ENCODE data around the gene PRICKLE3. TPM values are rescaled to one million over a fixed set of nuclear protein-coding genes. Genes with fewer than 3 reads are reported as not detected.

PRICKLE3 gene
- total and polyA plus RNA-seq, 8 donors, result 4.2 to 7.0 (median 5.6) TPM

- intact Hi-C loops (cut with DNase I), result no loop called here
- Histone ChIP-seq H3K27me3 (no peaks in the 10 kb centered on the region), H3K4me1 (no peaks in the 10 kb centered on the region), H3K9me3 (no peaks in the 10 kb centered on the region), H3K4me3 (no peak overlapping the region), H3K27ac (no peak overlapping the region), H3K36me3 (no peaks in the 10 kb centered on the region)
- no peak for DNase-seq
- ATAC-seq, result no peak
- WGBS, 2 donors, result 92 to 98% methylated on average over 5 of the region's 5 CpGs
- TF ChIP-seq CTCF (IDR thresholded peaks at IDR 0.05), result no peak
- FAIRE-seq, result no peak
Observed at GRCh38 chrX:49208399-49208798, 22.2 kb upstream of the PRICKLE3 start.

DNA sequence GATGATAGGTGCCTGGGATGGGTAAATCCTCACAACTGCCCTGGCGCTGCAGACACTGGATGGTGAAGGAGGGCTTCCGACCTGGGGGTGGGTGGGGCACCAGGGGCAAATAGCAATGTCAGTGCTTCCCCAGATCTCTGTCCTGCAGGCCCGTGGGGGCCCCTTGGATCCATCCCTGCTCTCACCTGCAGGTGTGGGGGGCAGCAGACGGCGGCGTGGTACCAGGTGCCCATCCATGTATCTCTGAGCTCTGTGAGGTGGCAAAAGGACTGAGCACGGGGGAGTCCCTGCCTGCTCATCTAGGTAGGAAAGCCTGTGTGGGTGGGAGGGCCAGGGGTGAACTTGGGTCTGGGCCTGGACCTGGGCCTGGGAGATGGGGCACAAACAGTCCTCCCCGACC, 20.4 kb upstream of the PRICKLE3 start:
- Histone ChIP-seq H3K27ac (no peak overlapping the region), H3K9me3 (no peaks in the 10 kb centered on the region), H3K4me3 (no peak overlapping the region), H3K27me3 (no peaks in the 10 kb centered on the region), H3K4me1 (peaks cover 0 to under 1% (median 0%) of the 10 kb centered on the region in 3 donors), H3K36me3 (no peaks in the 10 kb centered on the region)
- 81 to 87% methylated on average over 8 of the region's 8 CpGs for WGBS, 2 donors
- FAIRE-seq, result no peak
- intact Hi-C loops (cut with DNase I), result no loop called here
- DNase-seq, result no peak
- no peak for TF ChIP-seq CTCF (IDR thresholded peaks at IDR 0.05)
- no peak for ATAC-seq

- H3K27me3 ChIP-seq, result no peaks in the 10 kb centered on the region
- H3K9me3 ChIP-seq, result no peaks in the 10 kb centered on the region
- H3K4me3 ChIP-seq, result no peak overlapping the region
- intact Hi-C loops (cut with DNase I), result no loop called here
- DNase-seq (no peak), FAIRE-seq (no peak), ATAC-seq (no peak)
- H3K4me1 ChIP-seq, result peaks cover 0 to 5% (median 4%) of the 10 kb centered on the region in 3 donors
- H3K27ac ChIP-seq, result no peak overlapping the region
- H3K36me3 ChIP-seq, result no peaks in the 10 kb centered on the region
- TF ChIP-seq CTCF (IDR thresholded peaks at IDR 0.05), result no peak
- 75 to 82% methylated on average over 13 of the region's 13 CpGs for WGBS, 2 donors
Observed at GRCh38 chrX:49205443-49205842, 19.3 kb upstream of the PRICKLE3 start.

DNA sequence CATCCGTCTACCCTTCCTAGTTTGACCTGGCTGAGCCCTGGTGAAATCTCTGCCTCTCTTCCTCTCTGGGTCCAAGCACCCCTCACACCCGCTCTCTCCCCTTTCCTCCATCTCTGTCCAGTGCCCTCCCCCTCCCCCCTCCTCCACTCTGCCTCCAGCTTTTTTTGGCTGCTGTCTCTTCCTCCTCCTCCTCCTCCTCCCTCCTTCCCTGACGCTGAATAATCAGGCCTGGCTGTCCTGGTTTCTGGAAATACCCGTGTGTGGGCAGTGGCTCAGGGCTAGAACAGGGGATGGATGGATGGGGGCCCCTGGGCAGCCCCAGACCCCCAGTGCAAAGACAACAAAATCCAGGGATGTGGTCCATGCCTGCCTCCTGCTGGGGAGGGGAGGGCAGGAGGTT, 18.5 kb upstream of the PRICKLE3 start:
- intact Hi-C loops (cut with DNase I), result no loop called here
- FAIRE-seq (no peak), ATAC-seq (no peak), DNase-seq (no peak)
- H3K36me3 ChIP-seq, result no peaks in the 10 kb centered on the region
- WGBS, 2 donors, result 59 to 73% methylated on average over 4 of the region's 4 CpGs
- no peaks in the 10 kb centered on the region for H3K9me3 ChIP-seq
- no peak overlapping the region for H3K27ac ChIP-seq
- H3K4me1 ChIP-seq, result peaks cover 0 to 5% (median 4%) of the 10 kb centered on the region in 3 donors
- TF ChIP-seq CTCF (IDR thresholded peaks at IDR 0.05), result no peak
- H3K4me3 ChIP-seq, result no peak overlapping the region
- H3K27me3 ChIP-seq, result no peaks in the 10 kb centered on the region

DNA sequence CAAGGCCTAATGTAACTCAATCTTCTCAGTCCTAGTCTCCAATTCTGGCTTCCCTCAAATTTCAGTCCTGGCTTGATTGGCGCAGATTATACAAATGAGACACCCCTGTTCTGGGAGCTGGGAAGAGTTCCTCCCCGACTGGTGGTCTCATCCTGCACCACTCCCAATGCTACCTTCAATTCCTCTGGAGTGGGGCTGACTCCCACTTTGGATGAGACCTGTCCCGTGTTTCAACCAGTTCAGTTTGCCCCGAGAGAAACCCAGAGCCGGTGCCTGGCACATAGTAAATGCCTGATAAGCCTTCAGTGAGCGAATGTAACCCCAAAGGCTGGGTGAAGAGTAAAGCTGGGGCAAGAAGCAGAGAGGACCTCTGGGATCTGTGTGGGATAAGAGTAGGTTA, 17.8 kb upstream of the PRICKLE3 start:
- peaks cover 0 to 5% (median 4%) of the 10 kb centered on the region in 3 donors for H3K4me1 ChIP-seq
- no peaks in the 10 kb centered on the region for H3K27me3 ChIP-seq
- intact Hi-C loops (cut with DNase I), result no loop called here
- WGBS, 2 donors, result 63 to 77% methylated on average over 6 of the region's 6 CpGs
- TF ChIP-seq CTCF (IDR thresholded peaks at IDR 0.05), result no peak
- ATAC-seq (no peak), FAIRE-seq (no peak), DNase-seq (no peak)
- no peaks in the 10 kb centered on the region for H3K9me3 ChIP-seq
- no peaks in the 10 kb centered on the region for H3K36me3 ChIP-seq
- H3K4me3 ChIP-seq, result no peak overlapping the region
- no peak overlapping the region for H3K27ac ChIP-seq

Measured in pancreas (tissue), 10 donors.